Mesendoderm (in vitro differentiated cells): Measurements from ENCODE around the gene NT5DC4.

Experiments used
- DNase-seq: peaks from one replicate; pipeline ENCODE4 v3.0.0; 2013
- H2AK5ac ChIP-seq: 2 replicates; pipeline ENCODE4 v1.6.1; 2013; ENCODE audit warnings: low read length, inconsistent platforms
- H2BK120ac ChIP-seq: 2 replicates; pipeline ENCODE4 v1.6.1; 2013; ENCODE audit warnings: low read depth, mild to moderate bottlenecking, low read length, moderate library complexity, mixed read lengths
- H2BK15ac ChIP-seq: replicated peaks from 2 replicates; pipeline ENCODE4 v1.6.1; 2013; ENCODE audit warnings: low read depth, mild to moderate bottlenecking, moderate library complexity
- H2BK5ac ChIP-seq: 2 replicates; pipeline ENCODE4 v1.6.1; 2013; ENCODE audit warnings: low read length, inconsistent platforms
- H3K18ac ChIP-seq: 2 replicates; pipeline ENCODE4 v1.6.1; 2013; ENCODE audit warnings: mild to moderate bottlenecking, low read length, mixed read lengths
- H3K23ac ChIP-seq: one replicate; pipeline ENCODE4 v1.6.1; 2013; ENCODE audit warnings: low read length
- H3K27ac ChIP-seq: 2 replicates; pipeline ENCODE4 v1.5.1; 2013; ENCODE audit warnings: low read depth, mild to moderate bottlenecking, inconsistent platforms, low read length, moderate library complexity
- H3K27me3 ChIP-seq: 2 replicates; pipeline ENCODE4 v1.6.1; 2013; ENCODE audit warnings: low read length, control low read depth, mild to moderate bottlenecking, inconsistent platforms; ENCODE audit not compliant: insufficient read depth, poor library complexity
- H3K36me3 ChIP-seq: 2 replicates; pipeline ENCODE4 v1.6.1; 2013; ENCODE audit warnings: low read length, inconsistent platforms; ENCODE audit not compliant: control insufficient read depth, insufficient read depth
- H3K4ac ChIP-seq: one replicate; pipeline ENCODE4 v1.6.1; 2013; ENCODE audit warnings: low read depth, mild to moderate bottlenecking, low read length, moderate library complexity
- H3K4me1 ChIP-seq: 2 replicates; pipeline ENCODE4 v1.6.1; 2013; ENCODE audit warnings: low read depth, low read length, inconsistent platforms; ENCODE audit not compliant: control insufficient read depth
- H3K4me2 ChIP-seq: 2 replicates; pipeline ENCODE4 v1.6.1; 2013; ENCODE audit warnings: low read length
- H3K4me3 ChIP-seq: 2 replicates; pipeline ENCODE4 v1.5.1; 2013; ENCODE audit warnings: mild to moderate bottlenecking, low read length
- H3K56ac ChIP-seq: one replicate; pipeline ENCODE4 v1.6.1; 2013; ENCODE audit warnings: low read length
- H3K79me1 ChIP-seq: 2 replicates; pipeline ENCODE4 v1.6.1; 2013; ENCODE audit warnings: low read length, inconsistent platforms
- H3K79me2 ChIP-seq: 2 replicates; pipeline ENCODE4 v1.6.1; 2013; ENCODE audit warnings: mild to moderate bottlenecking, low read length; ENCODE audit not compliant: control insufficient read depth, insufficient read depth
- H3K9ac ChIP-seq: 2 replicates; pipeline ENCODE4 v1.6.1; 2013; ENCODE audit warnings: low read length, inconsistent platforms
- H4K5ac ChIP-seq: one replicate; pipeline ENCODE4 v1.6.1; 2013; ENCODE audit warnings: low read length
- H4K8ac ChIP-seq: one replicate; pipeline ENCODE4 v1.6.1; 2013; ENCODE audit warnings: low read depth, mild to moderate bottlenecking, control low read depth, low read length, moderate library complexity
- WGBS: extraction: QIAGEN DNeasy Blood & Tissue Kit; methylation state at CpG from one replicate; pipeline ENCODE4 v1.1.7; 2013; ENCODE audit warnings: low lambda C conversion rate, missing lambda C conversion rate; ENCODE audit not compliant: insufficient coverage; ENCODE audit errors: extremely low coverage; 5-methylcytosine and 5-hydroxymethylcytosine counted together

Gene NT5DC4

GRCh38 chr2:112682101-112682500 lies 38.7 kb upstream of the NT5DC4 start:
- no peak overlapping the region for H2BK15ac ChIP-seq
- no peak overlapping the region for H3K9ac ChIP-seq
- H3K79me1 ChIP-seq = no peaks in the 10 kb centered on the region
- no peaks in the 10 kb centered on the region for H3K79me2 ChIP-seq
- no peak overlapping the region for H2AK5ac ChIP-seq
- H4K5ac ChIP-seq = no peak overlapping the region
- peaks cover 10% of the 10 kb centered on the region for H3K4me1 ChIP-seq
- H3K4ac ChIP-seq = no peak overlapping the region
- H3K56ac ChIP-seq = no peak overlapping the region
- no peak overlapping the region for H3K27ac ChIP-seq
- no peak overlapping the region for H2BK120ac ChIP-seq
- H3K18ac ChIP-seq = no peak overlapping the region
- no peak overlapping the region for H4K8ac ChIP-seq
- no peak overlapping the region for H2BK5ac ChIP-seq
- H3K4me3 ChIP-seq = no peak overlapping the region
- H3K23ac ChIP-seq = no peak overlapping the region
- DNase-seq = no peak
- H3K27me3 ChIP-seq = no peaks in the 10 kb centered on the region
- no peaks in the 10 kb centered on the region for H3K36me3 ChIP-seq
- H3K4me2 ChIP-seq = no peak overlapping the region
- no CpG with 5 or more reads among the region's 7 CpGs for WGBS

GRCh38 chr2:112683550-112684414 lies 37.0 kb upstream of the NT5DC4 start:
- Histone ChIP-seq H3K27ac (no peak overlapping the region), H3K36me3 (no peaks in the 10 kb centered on the region), H3K27me3 (no peaks in the 10 kb centered on the region), H3K56ac (peak overlapping the region; percentile 69), H4K5ac (no peak overlapping the region), H2BK120ac (no peak overlapping the region), H3K4me2 (no peak overlapping the region), H3K23ac (no peak overlapping the region), H3K79me2 (no peaks in the 10 kb centered on the region), H3K4ac (peak overlapping the region; percentile 26), H3K18ac (peak overlapping the region; percentile 28), H3K79me1 (no peaks in the 10 kb centered on the region), H4K8ac (no peak overlapping the region), H2AK5ac (no peak overlapping the region), H2BK5ac (peak overlapping the region; percentile 43), H3K4me1 (peaks cover 10% of the 10 kb centered on the region), H2BK15ac (peak overlapping the region; percentile 4), H3K9ac (no peak overlapping the region), H3K4me3 (no peak overlapping the region)
- peak; percentile 87 for DNase-seq
- no CpG with 5 or more reads among the region's 12 CpGs for WGBS

GRCh38 chr2:112684415-112684775 lies 36.4 kb upstream of the NT5DC4 start:
- Histone ChIP-seq H3K27ac (no peak overlapping the region), H2AK5ac (no peak overlapping the region), H3K18ac (no peak overlapping the region), H3K4me1 (peaks cover 10% of the 10 kb centered on the region), H3K4ac (no peak overlapping the region), H2BK5ac (no peak overlapping the region), H4K8ac (no peak overlapping the region), H3K9ac (no peak overlapping the region), H3K36me3 (no peaks in the 10 kb centered on the region), H4K5ac (no peak overlapping the region), H3K79me2 (no peaks in the 10 kb centered on the region), H3K79me1 (no peaks in the 10 kb centered on the region), H3K56ac (no peak overlapping the region), H3K27me3 (no peaks in the 10 kb centered on the region), H2BK120ac (no peak overlapping the region), H3K4me3 (no peak overlapping the region), H3K4me2 (no peak overlapping the region), H2BK15ac (no peak overlapping the region), H3K23ac (no peak overlapping the region)
- no CpG with 5 or more reads among the region's 3 CpGs for WGBS
- DNase-seq = no peak

GRCh38 chr2:112685271-112685884 lies 35.4 kb upstream of the NT5DC4 start:
- Histone ChIP-seq H3K36me3 (no peaks in the 10 kb centered on the region), H3K27ac (no peak overlapping the region), H3K4me3 (no peak overlapping the region), H3K18ac (no peak overlapping the region), H4K5ac (no peak overlapping the region), H2BK15ac (no peak overlapping the region), H4K8ac (no peak overlapping the region), H3K56ac (no peak overlapping the region), H3K4me1 (peaks cover 10% of the 10 kb centered on the region), H2AK5ac (no peak overlapping the region), H3K27me3 (no peaks in the 10 kb centered on the region), H3K23ac (no peak overlapping the region), H3K4ac (no peak overlapping the region), H3K79me2 (no peaks in the 10 kb centered on the region), H2BK120ac (no peak overlapping the region), H3K9ac (no peak overlapping the region), H2BK5ac (no peak overlapping the region), H3K79me1 (no peaks in the 10 kb centered on the region), H3K4me2 (no peak overlapping the region)
- WGBS = no CpG with 5 or more reads among the region's 4 CpGs
- no peak for DNase-seq

- no peak overlapping the region for H3K4me2 ChIP-seq
- no peak overlapping the region for H2BK5ac ChIP-seq
- H2BK15ac ChIP-seq = no peak overlapping the region
- no peaks in the 10 kb centered on the region for H3K36me3 ChIP-seq
- H3K56ac ChIP-seq = peak overlapping the region; percentile 44
- DNase-seq = no peak
- H3K27me3 ChIP-seq = no peaks in the 10 kb centered on the region
- no peak overlapping the region for H3K27ac ChIP-seq
- H2AK5ac ChIP-seq = no peak overlapping the region
- H3K79me2 ChIP-seq = no peaks in the 10 kb centered on the region
- no peaks in the 10 kb centered on the region for H3K79me1 ChIP-seq
- no peak overlapping the region for H3K9ac ChIP-seq
- H3K18ac ChIP-seq = no peak overlapping the region
- WGBS = no CpG with 5 or more reads among the region's 15 CpGs
- H2BK120ac ChIP-seq = no peak overlapping the region
- H4K8ac ChIP-seq = no peak overlapping the region
- no peak overlapping the region for H3K4me3 ChIP-seq
- H3K4me1 ChIP-seq = peaks cover 10% of the 10 kb centered on the region
- H4K5ac ChIP-seq = no peak overlapping the region
- H3K23ac ChIP-seq = peak overlapping the region; percentile 15
- no peak overlapping the region for H3K4ac ChIP-seq
These were observed 34.2 kb upstream of the NT5DC4 start for GRCh38 chr2:112686348-112687217.
